Transverse colon (tissue), 4 donors: Measurements from ENCODE around the gene SFTPA1. TPM values are rescaled to one million over a fixed set of nuclear protein-coding genes. Genes with fewer than 3 reads are reported as not detected.
"Not testable (repeated sequence)": the region's sequence is repeated elsewhere in the genome, so short reads cannot be mapped to it uniquely, and the experiment has no call there.

Source experiments
- DNase-seq: peaks from one replicate; pipeline ENCODE4 v3.0.0-alpha.2; 2019
- H3K27ac ChIP-seq, 4 donors: fragments of 200-600 bp; sonication (generic); 2 replicates each; pipeline ENCODE4 v1.5.1; 2016 to 2018; ENCODE audit warnings: inconsistent platforms in 4 of 4
- H3K27me3 ChIP-seq: fragments of 200-600 bp; sonication (generic); 2 replicates; pipeline ENCODE4 v1.5.1; 2017; ENCODE audit warnings: inconsistent platforms
- H3K36me3 ChIP-seq, 4 donors: fragments of 200-600 bp; sonication (generic); 2 replicates each; pipeline ENCODE4 v1.5.1; 2017 to 2019; ENCODE audit warnings: inconsistent platforms in 4 of 4
- H3K4me1 ChIP-seq, 4 donors: fragments of 200-600 bp; sonication (generic); 2 replicates each; pipeline ENCODE4 v1.5.1; 2017 to 2020; ENCODE audit warnings: inconsistent platforms in 4 of 4
- H3K4me3 ChIP-seq, 4 donors: fragments of 200-600 bp; sonication (generic); 1 replicate in 1 of 4; 2 replicates in 3 of 4; pipeline versions ENCODE4 v1.5.1 to v1.6.1; 2017 to 2019; ENCODE audit warnings: inconsistent platforms in 4 of 4
- H3K9me3 ChIP-seq, 2 donors: fragments of 200-600 bp; sonication (generic); 2 replicates each; pipeline ENCODE4 v1.5.1; 2017 to 2019; ENCODE audit warnings: inconsistent platforms in 2 of 2
- EP300 ChIP-seq: sonication (generic); formaldehyde crosslinking; IDR thresholded peaks from one replicate; pipeline ENCODE4 v1.6.1; 2017; ENCODE audit warnings: antibody characterized with exemption, low read depth
- POLR2A ChIP-seq: fragments of 450-650 bp; IDR thresholded peaks from one replicate; pipeline ENCODE4 v1.6.1; 2016; ENCODE audit warnings: antibody characterized with exemption, mild to moderate bottlenecking, moderate library complexity
- POLR2AphosphoS5 ChIP-seq, 3 donors: sonication (generic); formaldehyde crosslinking; IDR thresholded peaks; one replicate each; pipeline ENCODE4 v1.6.1; 2016; ENCODE audit warnings: antibody characterized with exemption in 3 of 3
- WGBS, 2 donors: methylation state at CpG; one replicate each; pipeline ENCODE4 v1.1.5; 2018; ENCODE audit warnings: low coverage in 1 of 2; 5-methylcytosine and 5-hydroxymethylcytosine counted together
- in situ Hi-C, 4 donors: fragments of 200-750 bp; cut with MboI; loops; one replicate each; pipeline versions ENCODE4 v1.15.0 to v1.15.1; 2017; ENCODE audit warnings: low sequenced_read_pairs in 3 of 4, low pct_ligation_motif_present in 1 of 4, low pct_unique_long_range_greater_than_20kb in 1 of 4
- intact Hi-C: fragments of 100-400 bp; cut with DNase I; formaldehyde crosslinking; loops from one replicate; pipeline ENCODE4 v1.15.1; 2023; ENCODE audit warnings: low total_unique reads
- total RNA-seq, 4 donors: library from RNA; depleted of rRNA; stranded (reverse); fragments of >200 nt; gene quantifications; one replicate each; pipeline ENCODE4 v1.1.0, GENCODE V29; 2016
- TF ChIP-seq, protein P1 (sequence below), 5 experiments: fragments of 200-600 bp in 3 of 5; fragments of 450-650 bp in 2 of 5; sonication (generic) in 3 of 5; IDR thresholded peaks; 1 replicate in 2 of 5; 2 replicates in 3 of 5; pipeline ENCODE4 v1.5.1; 2016 to 2017; ENCODE audit warnings: antibody characterized with exemption in 5 of 5, inconsistent platforms in 3 of 5, mild to moderate bottlenecking in 2 of 5, moderate library complexity in 1 of 5

The SFTPA1 gene
- total RNA-seq, 4 donors from 2014 or later = not detected

DNA sequence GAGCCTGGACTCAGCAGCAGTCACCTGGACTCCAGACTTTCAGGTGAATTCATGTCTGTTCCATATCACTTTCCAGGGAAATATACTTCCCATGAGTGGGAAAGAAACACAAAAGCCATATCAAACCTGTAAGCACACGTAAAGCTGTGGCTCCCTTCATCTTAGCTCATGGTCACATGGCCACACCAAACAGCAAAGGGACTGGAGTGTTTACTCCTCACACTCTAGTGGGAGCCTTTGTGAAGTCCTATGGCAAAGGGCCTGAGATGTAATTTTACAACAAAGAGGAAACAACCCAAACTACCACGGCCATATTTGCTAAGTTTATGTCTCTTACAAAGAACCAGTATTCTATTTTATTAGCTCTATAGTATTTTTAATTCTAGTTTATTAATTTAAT is 16.3 kb downstream of the SFTPA1 start:
- Histone ChIP-seq H3K4me3 (no peak overlapping the region), H3K36me3 (no peaks in the 10 kb centered on the region), H3K4me1 (no peaks in the 10 kb centered on the region), H3K27ac (no peak overlapping the region), H3K27me3 (no peaks in the 10 kb centered on the region), H3K9me3 (no peaks in the 10 kb centered on the region)
- 36 to 66% methylated on average over 1 to 2 of the region's 2 CpGs for WGBS, 2 donors
- intact Hi-C loops (no loop called here), in situ Hi-C loops (no loop called here)
- TF ChIP-seq EP300 (no peak), POLR2AphosphoS5 (IDR thresholded peaks at IDR 0.05) (no peak), POLR2A (no peak)
- TF ChIP-seq, protein P1, sequence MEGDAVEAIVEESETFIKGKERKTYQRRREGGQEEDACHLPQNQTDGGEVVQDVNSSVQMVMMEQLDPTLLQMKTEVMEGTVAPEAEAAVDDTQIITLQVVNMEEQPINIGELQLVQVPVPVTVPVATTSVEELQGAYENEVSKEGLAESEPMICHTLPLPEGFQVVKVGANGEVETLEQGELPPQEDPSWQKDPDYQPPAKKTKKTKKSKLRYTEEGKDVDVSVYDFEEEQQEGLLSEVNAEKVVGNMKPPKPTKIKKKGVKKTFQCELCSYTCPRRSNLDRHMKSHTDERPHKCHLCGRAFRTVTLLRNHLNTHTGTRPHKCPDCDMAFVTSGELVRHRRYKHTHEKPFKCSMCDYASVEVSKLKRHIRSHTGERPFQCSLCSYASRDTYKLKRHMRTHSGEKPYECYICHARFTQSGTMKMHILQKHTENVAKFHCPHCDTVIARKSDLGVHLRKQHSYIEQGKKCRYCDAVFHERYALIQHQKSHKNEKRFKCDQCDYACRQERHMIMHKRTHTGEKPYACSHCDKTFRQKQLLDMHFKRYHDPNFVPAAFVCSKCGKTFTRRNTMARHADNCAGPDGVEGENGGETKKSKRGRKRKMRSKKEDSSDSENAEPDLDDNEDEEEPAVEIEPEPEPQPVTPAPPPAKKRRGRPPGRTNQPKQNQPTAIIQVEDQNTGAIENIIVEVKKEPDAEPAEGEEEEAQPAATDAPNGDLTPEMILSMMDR (IDR thresholded peaks at IDR 0.05) = no peak
- no peak for DNase-seq

DNA sequence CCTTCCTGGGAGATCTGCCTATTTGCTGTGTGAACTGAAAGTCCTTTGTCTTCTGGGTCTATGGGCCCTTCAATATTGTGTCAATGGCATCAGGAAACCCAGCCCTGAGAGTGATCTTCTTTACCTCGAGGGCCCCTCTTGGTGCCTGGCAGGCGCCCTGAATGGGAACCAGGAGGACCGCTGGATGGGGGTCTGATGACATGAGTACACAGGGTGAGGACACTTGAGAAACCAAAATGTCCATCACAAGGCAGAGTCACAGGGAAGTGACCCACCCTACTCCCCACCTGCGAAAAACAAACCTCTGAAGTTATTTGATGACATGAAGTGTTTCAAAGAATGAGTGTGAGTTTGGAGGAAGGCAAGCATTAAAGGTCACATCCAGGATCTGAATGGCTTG is 17.3 kb downstream of the SFTPA1 start:
- in situ Hi-C loops = no loop called here

DNA sequence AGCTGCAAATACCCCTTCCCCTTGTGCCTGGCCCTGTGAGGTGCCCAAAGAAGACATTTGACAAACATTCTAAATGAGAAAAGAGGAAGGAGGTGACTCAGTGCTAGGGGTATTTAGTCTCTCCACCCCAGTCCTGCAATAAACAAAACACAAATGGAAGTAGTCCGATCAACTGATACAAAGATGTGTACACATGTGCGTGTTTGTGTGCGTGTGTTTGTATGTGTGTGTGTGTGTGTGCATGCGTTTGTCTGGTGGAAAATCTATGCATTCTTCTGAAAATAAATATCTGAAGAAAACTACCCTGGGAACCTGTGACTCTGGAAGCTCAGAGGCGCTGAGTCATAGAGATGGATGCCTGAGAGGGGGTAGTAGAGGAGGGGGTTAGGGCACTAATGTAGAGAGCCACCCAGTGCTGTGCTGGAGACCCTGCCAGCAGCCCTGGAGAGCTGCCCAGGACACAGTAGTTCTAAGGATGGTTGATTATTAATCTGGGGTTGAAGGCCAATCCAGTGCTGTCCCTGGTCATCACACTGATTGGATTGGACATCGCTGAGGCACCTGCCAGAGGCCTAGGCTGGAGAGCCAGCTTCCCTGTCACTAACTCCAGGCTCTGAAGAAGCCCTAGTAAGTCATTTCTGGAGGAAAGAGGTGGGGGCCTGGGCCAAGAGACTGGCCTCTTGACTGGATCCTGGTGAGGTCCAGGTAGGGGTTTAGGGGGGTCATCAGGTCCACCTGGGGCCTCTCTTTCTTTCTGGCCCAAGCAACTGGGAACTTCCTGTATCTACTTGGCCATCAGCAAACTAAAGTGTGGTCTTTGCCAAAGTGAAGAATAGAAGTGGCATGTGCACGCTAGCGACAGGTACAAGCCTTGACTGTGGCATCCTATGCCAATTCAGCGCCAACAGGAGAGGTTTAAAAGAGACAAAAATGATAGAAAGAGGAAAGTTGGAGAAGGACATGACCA is 18.5 kb downstream of the SFTPA1 start:
- Histone ChIP-seq H3K27ac (no peak overlapping the region), H3K27me3 (no peaks in the 10 kb centered on the region), H3K4me1 (no peaks in the 10 kb centered on the region), H3K36me3 (no peaks in the 10 kb centered on the region), H3K9me3 (no peaks in the 10 kb centered on the region), H3K4me3 (no peak overlapping the region)
- intact Hi-C loops (no loop called here), in situ Hi-C loops (no loop called here)
- 85 to 92% methylated on average over 8 to 9 of the region's 9 CpGs for WGBS, 2 donors
- no peak for DNase-seq
- TF ChIP-seq, protein P1 (IDR thresholded peaks at IDR 0.05) = no peak
- TF ChIP-seq POLR2AphosphoS5 (IDR thresholded peaks at IDR 0.05) (no peak), EP300 (no peak), POLR2A (no peak)

More for the DNA sequence above, 17.3 kb downstream of the SFTPA1 start:
- Histone ChIP-seq H3K4me3 (no peak overlapping the region), H3K4me1 (no peaks in the 10 kb centered on the region), H3K27me3 (no peaks in the 10 kb centered on the region), H3K9me3 (no peaks in the 10 kb centered on the region), H3K27ac (no peak overlapping the region), H3K36me3 (no peaks in the 10 kb centered on the region)
- no peak for TF ChIP-seq EP300
- TF ChIP-seq POLR2A = no peak
- intact Hi-C loops = no loop called here
- 91 to 94% methylated on average over 4 of the region's 4 CpGs for WGBS, 2 donors
- DNase-seq = no peak

DNA sequence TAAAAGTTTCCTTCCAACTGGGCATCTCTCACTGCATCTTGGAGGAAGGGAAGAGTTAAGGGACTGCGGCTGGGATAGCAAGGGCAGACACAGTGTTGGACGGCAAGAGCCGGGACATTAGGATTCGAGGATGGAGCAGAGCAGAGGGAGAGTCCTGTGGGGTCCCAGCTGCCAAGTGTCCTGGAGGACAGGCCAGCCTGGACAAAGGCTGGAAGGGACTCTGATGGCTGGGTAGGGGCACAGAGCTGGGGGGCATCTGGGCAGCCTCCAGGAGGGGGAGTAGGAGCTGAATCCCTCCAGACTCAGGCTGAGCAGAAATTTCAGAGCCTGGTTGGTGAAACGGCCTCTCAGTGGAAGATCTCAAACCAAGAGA is 19.2 kb downstream of the SFTPA1 start:
- Histone ChIP-seq H3K27me3 (no peaks in the 10 kb centered on the region), H3K9me3 (no peaks in the 10 kb centered on the region), H3K4me1 (no peaks in the 10 kb centered on the region), H3K27ac (no peak overlapping the region), H3K4me3 (no peak overlapping the region), H3K36me3 (no peaks in the 10 kb centered on the region)
- intact Hi-C loops (no loop called here), in situ Hi-C loops (no loop called here)
- TF ChIP-seq, protein P1 (IDR thresholded peaks at IDR 0.05) = no peak
- 81 to 90% methylated on average over 2 to 5 of the region's 5 CpGs for WGBS, 2 donors
- no peak for DNase-seq

DNA sequence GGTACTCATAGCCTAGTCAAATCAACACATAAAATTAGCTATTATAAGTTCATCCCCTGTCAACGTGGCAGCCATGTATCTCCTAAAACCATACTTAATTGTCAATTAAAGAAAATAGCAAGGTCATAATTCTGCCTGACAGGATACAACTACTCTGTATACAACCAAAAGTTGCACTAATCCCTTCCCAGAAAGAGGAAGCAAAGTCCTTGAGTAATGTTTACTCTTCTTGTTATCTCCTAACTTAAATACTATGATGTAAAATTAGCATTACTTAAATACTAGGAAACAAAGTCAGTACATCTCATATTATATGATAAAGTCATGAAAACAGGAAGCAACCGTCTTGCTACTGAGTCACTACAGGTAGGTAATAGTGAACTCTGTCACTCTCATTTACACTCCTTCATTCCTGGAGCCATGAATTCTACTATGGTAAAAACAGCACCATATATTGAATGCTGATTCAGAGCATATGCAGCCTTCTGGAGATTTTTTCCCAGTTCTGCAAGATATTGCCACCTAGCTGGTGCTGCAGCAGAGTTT is 26.0 kb downstream of the SFTPA1 start:
- H3K27me3 ChIP-seq, intact Hi-C loops, in situ Hi-C loops, H3K36me3 ChIP-seq, H3K4me3 ChIP-seq, H3K9me3 ChIP-seq, H3K27ac ChIP-seq, DNase-seq, H3K4me1 ChIP-seq: not testable (repeated sequence)
- 36 to 46% methylated on average over 2 of the region's 2 CpGs for WGBS, 2 donors
